GM18511 (cell line): ENCODE measurements around the gene ZFC3H1.

Experiments used
- ATAC-seq: cut with Tn5 transposase; IDR thresholded peaks from one replicate; pipeline ENCODE4 v1.9.1; 2021; ENCODE audit warnings: mild to moderate bottlenecking, moderate library complexity; ENCODE audit not compliant: unreplicated experiment

The ZFC3H1 gene

DNA sequence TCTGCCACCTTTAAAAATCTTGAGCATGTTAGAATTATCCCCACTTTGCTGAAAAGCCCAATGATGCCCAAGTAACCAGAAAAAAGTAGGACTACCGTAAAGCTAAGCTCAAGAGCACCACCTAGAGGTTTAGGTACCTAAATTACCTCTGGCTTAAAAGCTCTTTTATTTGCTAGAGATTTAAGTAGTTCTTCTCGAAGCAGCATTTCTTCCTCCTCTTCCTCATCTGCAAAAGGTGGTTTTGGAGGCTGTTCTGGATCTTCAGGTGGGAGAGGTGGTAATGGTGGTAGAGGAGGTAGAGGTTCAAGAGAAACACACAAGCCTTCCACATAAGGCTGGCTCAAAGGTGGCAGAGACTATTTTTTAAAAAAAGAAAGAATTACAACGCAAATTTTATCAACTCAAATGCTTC lies 26.9 kb downstream of the ZFC3H1 start:
- peak; percentile 78 for ATAC-seq

- no peak for ATAC-seq
These were observed 36.1 kb downstream of the ZFC3H1 start for GRCh38 chr12:71627438-71628002.

GRCh38 chr12:71626768-71627167 lies 36.9 kb downstream of the ZFC3H1 start:
- no peak for ATAC-seq

DNA sequence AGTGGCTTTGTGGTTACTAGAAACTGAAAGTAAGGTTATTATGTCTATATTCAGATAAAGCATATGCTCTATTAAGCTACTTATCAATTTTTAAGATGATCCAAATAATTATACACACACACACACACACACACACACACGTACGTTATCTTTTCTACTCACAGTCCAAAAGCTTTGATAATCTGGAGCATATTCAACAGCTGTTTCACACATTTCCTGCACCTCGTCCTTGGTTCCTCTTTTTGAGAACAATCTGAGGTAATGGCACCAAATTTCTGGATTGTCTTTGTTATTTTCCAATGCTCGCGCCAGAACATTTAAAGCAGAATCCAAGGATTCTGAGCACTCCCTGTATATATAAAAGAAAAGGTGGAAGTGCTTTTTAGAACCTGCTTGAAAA lies 37.5 kb downstream of the ZFC3H1 start:
- peak; percentile 68 for ATAC-seq

DNA sequence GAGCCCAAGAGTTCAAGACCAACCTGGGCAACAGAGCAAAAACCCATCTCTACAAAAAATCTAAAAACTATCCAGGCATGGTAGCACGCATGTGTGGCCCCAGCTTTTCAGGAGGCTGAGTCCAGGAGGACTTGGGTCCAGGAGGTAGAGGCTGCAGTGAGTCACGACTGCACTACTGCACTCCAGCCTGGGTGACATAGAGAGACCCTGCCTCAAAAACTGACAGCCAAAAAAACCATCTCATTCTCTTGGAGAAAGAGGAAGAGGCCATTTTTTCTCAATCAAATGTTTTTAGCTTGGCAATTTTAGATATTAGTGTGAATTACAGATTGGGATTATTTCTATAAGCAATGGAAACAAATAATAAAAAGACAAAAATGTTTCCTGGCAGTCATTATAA lies 38.2 kb downstream of the ZFC3H1 start:
- ATAC-seq: no peak

- ATAC-seq: no peak
These were observed 41.7 kb downstream of the ZFC3H1 start for GRCh38 chr12:71621938-71622337.

- ATAC-seq: no peak
These were observed 53.4 kb downstream of the ZFC3H1 start for GRCh38 chr12:71610031-71610795.

DNA sequence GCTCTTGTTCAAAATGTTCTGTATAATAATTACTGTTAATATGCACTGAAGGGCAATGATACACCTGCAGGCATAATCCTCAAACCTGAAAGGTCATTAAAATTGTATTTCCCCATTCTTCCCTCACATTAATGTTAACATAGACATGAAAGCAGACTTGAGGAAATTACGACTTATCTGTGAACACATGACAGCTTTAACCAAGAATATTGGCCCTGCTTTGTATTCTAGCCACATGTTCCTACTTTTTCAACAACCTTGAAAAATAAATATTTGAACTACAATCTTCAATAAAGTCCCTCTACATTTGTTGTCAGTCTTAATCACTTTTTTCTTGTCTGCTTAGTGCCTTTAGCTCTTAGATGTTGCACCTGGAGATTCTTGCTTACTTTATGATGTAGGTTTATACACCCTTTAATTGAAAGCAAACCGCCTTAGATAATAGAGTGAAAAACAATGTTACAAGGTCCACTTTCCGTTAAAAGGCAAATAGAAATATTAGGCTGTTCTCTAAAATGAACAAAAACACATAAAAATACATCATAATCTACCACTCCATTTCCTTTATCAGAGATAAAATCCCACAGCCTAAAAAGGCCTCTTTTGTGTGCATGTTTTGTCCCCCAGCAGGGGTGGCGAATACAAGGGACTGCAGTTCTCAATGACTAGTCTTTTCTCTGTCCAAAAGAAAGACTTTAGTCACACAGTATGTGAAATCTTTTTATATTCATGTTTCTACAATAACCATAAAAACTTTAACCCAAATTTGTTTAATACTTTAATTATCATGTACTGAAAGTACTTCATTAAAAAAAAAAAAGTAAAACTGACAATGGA lies 55.9 kb downstream of the ZFC3H1 start:
- ATAC-seq: no peak

DNA sequence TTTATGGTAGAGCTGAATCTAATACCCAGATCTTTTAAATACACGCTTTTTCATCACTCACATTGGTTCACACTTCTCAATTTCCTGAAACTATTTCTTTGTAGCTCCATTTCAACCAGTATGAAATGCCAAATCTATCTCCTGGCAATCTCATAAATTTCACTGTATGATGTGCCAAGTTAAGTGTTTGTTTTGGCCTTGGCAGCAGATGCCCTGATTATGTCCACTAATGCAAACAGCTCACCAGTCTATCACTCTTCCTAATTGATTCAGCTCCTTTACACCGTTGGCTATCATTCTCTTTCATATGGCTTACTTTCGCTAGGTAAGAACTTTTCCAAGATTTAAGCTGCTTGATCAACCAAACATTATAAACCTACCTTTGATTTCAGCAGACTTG lies 58.6 kb downstream of the ZFC3H1 start:
- ATAC-seq: no peak

GRCh38 chr12:71602761-71603577 lies 60.7 kb downstream of the ZFC3H1 start:
- no peak for ATAC-seq

DNA sequence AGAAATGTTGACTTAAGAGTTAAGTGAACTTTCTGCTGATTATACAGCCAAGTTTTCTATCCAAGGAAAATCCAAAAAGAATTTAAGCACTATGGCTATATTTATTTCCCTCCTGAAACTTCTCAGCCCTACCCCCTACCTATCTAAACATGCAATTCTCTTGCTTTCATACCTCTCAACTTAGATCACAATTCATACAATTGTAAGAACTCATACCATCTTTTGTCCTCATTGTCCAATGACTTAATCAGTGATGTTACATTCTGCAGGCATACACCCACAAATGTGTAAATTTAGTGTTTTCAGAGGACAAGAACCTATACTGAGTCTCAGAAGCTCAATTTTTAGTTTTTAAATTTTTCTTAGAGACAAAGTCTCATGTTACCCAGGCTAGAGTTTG lies 62.1 kb downstream of the ZFC3H1 start:
- ATAC-seq: no peak

DNA sequence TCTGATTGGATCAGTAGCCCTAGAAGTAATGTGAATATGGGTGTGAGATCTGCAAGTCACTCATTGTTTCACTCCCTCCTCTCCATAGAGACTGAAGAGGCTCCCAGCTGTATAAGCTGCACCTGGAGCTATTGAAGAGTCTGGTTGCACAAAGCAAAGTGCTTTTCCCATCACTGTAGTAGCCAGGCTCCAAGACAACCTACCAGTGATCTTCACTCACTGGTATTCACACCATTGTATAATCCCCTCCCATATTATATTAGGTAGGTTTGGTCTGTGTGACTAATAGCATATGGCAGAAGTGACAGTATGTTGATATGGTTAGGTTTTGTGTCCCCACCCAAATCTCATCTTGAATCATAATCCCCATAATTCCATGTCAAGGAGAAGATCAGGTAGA lies 64.4 kb downstream of the ZFC3H1 start:
- no peak for ATAC-seq

- no peak for ATAC-seq
These were observed 69.3 kb downstream of the ZFC3H1 start for GRCh38 chr12:71594214-71594948.

DNA sequence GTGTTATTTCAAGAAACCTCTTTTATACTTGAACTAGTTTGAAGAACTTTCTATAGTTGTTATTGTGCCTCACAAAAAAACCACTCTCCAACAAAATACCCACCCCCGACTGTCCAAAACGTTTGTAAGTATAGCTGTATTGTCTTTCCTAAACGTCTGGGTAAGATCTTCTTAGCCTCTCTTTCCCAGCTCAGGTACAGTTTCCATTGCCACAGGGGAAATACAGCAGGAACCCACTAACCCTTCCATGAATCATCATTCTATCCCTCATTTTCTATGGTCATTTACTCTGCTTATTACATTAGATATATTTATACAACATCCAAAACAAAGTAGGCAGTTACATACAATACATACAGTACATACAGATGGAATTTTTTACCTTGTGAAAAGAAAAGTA lies 70.8 kb downstream of the ZFC3H1 start:
- no peak for ATAC-seq

- no peak for ATAC-seq
These were observed 72.0 kb downstream of the ZFC3H1 start for GRCh38 chr12:71591601-71592000.

GRCh38 chr12:71589478-71589881 lies 74.2 kb downstream of the ZFC3H1 start:
- ATAC-seq: no peak

DNA sequence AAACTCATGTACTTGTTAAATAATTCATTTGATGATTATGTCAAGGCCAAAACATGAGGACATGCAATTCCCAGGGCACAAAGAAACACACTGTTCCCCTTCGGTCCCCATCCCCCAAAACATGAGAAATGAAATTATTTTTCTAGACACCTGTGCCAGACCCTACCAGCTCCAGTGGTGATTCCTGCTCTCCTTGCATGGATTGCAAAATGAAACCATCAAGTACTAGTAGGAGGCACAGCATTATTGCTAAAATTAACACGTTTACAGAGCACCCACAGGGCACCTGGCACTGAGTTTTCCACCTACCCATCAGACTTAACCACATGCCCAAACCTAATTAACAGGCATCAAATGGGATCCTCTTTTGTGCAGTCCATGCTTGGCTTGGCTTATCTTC lies 76.6 kb downstream of the ZFC3H1 start:
- no peak for ATAC-seq

GRCh38 chr12:71585218-71585617 lies 78.4 kb downstream of the ZFC3H1 start:
- ATAC-seq: no peak

GRCh38 chr12:71584356-71584755 lies 79.3 kb downstream of the ZFC3H1 start:
- ATAC-seq: no peak

DNA sequence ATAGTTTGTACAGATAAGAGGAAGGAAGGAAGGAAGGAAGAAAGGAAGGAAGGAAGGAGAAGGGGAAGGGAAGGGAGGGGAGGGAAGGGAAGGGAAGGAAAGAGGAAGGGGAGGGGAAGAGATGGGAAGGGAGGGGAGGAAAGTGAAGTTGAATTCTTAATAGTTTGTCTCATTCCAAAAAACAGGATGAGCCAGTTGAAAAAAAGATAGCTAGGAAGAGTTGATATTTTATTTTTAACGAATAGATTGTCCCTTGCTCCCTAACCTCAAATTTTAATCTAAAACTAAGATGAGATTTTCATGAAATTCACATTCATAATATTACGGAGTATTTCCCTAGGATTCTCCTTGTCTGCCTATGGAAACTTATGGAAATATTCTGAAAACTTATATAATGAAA lies 80.7 kb downstream of the ZFC3H1 start:
- ATAC-seq: no peak
